Measurements from ENCODE around the gene TAGLN2.

TAGLN2 gene

GRCh38 chr1:159879977-159880376 is 45.3 kb downstream of the TAGLN2 start:
- DNase-seq (ENCODE audit: low spot score): no peak
- TF ChIP-seq CTCF (IDR thresholded peaks at IDR 0.05; ENCODE audit: borderline replicate concordance, control extremely low read depth, extremely low read depth, insufficient read depth, missing control alignments): no peak
- in situ Hi-C loops (cut with MboI; ENCODE audit: low sequenced_read_pairs, unreplicated experiment): no loop called here

- in situ Hi-C loops (cut with MboI; ENCODE audit: low sequenced_read_pairs, unreplicated experiment): no loop called here
- TF ChIP-seq CTCF (IDR thresholded peaks at IDR 0.05; ENCODE audit: borderline replicate concordance, control extremely low read depth, extremely low read depth, insufficient read depth, missing control alignments): no peak
- DNase-seq (ENCODE audit: low spot score): no peak
Measured at GRCh38 chr1:159879136-159879535, 46.2 kb downstream of the TAGLN2 start.

- TF ChIP-seq CTCF (IDR thresholded peaks at IDR 0.05; ENCODE audit: borderline replicate concordance, control extremely low read depth, extremely low read depth, insufficient read depth, missing control alignments): no peak
- in situ Hi-C loops (cut with MboI; ENCODE audit: low sequenced_read_pairs, unreplicated experiment): no loop called here
- DNase-seq (ENCODE audit: low spot score): no peak
Measured at GRCh38 chr1:159877695-159878444, 47.4 kb downstream of the TAGLN2 start.

DNA sequence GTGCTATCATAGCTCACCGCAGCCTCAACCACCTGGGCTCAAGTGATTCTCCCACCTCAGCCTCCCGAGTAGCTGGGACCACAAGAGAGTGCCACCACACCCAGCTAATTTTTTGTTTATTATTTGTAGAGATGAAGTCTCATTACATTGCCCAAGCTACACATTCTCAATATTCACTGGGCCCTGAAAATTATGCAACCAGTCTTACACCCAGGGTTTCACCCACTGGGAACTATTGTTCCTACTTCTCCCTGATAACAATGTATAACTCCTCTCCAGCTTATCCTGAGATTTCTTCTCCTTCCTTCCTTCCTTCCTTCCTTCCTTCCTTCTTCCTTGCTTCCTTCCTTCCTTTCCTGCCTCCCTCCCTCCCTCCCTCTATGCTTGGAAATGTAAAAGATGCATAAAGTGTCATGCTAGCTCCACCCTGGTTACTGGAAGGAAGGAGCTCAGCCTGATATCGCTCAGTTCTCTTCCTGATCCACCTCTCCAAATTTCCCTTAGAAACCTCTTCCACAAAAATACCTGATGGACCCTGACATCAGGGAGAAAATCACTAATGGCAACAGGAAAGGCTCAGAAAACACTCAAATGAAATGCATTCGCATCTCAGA is 51.7 kb downstream of the TAGLN2 start:
- DNase-seq (ENCODE audit: low spot score): no peak
- TF ChIP-seq CTCF (IDR thresholded peaks at IDR 0.05; ENCODE audit: borderline replicate concordance, control extremely low read depth, extremely low read depth, insufficient read depth, missing control alignments): no peak
- in situ Hi-C loops (cut with MboI; ENCODE audit: low sequenced_read_pairs, unreplicated experiment): no loop called here

DNA sequence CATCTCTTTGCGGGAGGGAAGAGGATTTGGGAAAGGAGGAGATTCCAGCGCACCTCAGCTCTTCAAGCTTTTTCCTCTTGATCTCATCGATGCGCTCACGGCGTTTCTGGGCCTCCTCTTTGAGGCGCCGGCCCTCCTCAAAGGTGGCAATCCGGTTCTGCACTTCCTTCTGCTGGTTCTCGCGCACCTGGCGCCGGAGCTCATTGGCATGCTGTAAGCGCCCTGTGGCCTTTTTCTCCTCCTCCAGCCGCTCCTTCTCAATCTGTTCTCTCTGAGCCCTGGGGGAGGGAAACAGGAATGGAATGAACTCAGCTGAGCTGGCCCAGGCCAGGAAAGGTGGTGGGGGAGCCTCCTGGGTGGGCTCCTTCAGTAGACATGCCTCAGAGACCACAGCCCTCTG is 52.4 kb downstream of the TAGLN2 start:
- TF ChIP-seq CTCF (IDR thresholded peaks at IDR 0.05; ENCODE audit: borderline replicate concordance, control extremely low read depth, extremely low read depth, insufficient read depth, missing control alignments): no peak
- in situ Hi-C loops (cut with MboI; ENCODE audit: low sequenced_read_pairs, unreplicated experiment): no loop called here
- no peak for DNase-seq (ENCODE audit: low spot score)

GRCh38 chr1:159870704-159871103 is 54.6 kb downstream of the TAGLN2 start:
- TF ChIP-seq CTCF (IDR thresholded peaks at IDR 0.05; ENCODE audit: borderline replicate concordance, control extremely low read depth, extremely low read depth, insufficient read depth, missing control alignments): no peak
- in situ Hi-C loops (cut with MboI; ENCODE audit: low sequenced_read_pairs, unreplicated experiment): no loop called here
- DNase-seq (ENCODE audit: low spot score): no peak
